ENCODE data around the gene SLC24A2. TPM values are rescaled to one million over a fixed set of nuclear protein-coding genes. Genes with fewer than 3 reads are reported as not detected.

The SLC24A2 gene
- total and polyA plus RNA-seq, 2 donors (not counting 1 experiment from before 2014, with no cell fraction given): not detected

DNA sequence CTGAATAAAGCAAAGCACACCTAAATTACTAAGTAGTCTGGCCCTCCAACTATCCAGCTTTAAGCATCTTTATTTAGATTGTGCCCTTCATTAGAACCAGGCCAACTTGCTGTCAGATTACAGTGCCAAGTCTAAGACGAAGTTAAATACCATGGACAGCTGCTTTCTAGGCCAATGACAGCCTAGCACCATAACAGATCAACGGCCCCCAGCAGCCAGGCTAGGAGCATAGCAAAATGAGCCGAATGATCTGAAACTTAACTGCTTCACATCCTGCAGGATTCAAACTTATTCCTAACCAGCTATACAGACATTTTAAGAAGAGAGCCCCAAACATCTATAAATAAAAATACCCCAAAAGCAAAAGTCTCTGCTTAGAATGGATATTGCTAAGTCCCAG, 6.8 kb downstream of the SLC24A2 start:
- no peak for DNase-seq
- peaks cover 12% of the 10 kb centered on the region for H3K27me3 Mint-ChIP-seq
- no peaks in the 10 kb centered on the region for H3K4me1 Mint-ChIP-seq
- no peaks in the 10 kb centered on the region for H3K9me3 ChIP-seq (ENCODE audit: control extremely low read depth in 1 of 3, control insufficient read depth in 2 of 3, insufficient read depth in 1 of 3, low read length in 2 of 3)
- TF ChIP-seq, protein P1, sequence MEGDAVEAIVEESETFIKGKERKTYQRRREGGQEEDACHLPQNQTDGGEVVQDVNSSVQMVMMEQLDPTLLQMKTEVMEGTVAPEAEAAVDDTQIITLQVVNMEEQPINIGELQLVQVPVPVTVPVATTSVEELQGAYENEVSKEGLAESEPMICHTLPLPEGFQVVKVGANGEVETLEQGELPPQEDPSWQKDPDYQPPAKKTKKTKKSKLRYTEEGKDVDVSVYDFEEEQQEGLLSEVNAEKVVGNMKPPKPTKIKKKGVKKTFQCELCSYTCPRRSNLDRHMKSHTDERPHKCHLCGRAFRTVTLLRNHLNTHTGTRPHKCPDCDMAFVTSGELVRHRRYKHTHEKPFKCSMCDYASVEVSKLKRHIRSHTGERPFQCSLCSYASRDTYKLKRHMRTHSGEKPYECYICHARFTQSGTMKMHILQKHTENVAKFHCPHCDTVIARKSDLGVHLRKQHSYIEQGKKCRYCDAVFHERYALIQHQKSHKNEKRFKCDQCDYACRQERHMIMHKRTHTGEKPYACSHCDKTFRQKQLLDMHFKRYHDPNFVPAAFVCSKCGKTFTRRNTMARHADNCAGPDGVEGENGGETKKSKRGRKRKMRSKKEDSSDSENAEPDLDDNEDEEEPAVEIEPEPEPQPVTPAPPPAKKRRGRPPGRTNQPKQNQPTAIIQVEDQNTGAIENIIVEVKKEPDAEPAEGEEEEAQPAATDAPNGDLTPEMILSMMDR (IDR thresholded peaks at IDR 0.05): no peak
- no peak for TF ChIP-seq EZH2 (IDR thresholded peaks at IDR 0.05; ENCODE audit: borderline replicate concordance, insufficient read depth, low read depth, low read length, poor library complexity, severe bottlenecking)
- H3K9ac ChIP-seq (ENCODE audit: low read length): no peak overlapping the region
- ChIA-PET POLR2A (no interaction called here), CTCF (no interaction called here)
- H3K27ac Mint-ChIP-seq: no peak overlapping the region
- no peak for ATAC-seq (ENCODE audit: low read depth)
- H3K36me3 ChIP-seq (replicated peaks in 1 of 2; ENCODE audit: control extremely low read depth in 1 of 2, control insufficient read depth in 1 of 2, extremely low read depth in 1 of 2, insufficient read depth in 2 of 2, low read length in 1 of 2): no peaks in the 10 kb centered on the region
- no peaks in the 10 kb centered on the region for H3K79me2 ChIP-seq (ENCODE audit: control insufficient read depth, insufficient read depth, low read length)
- H3K4me2 ChIP-seq (replicated peaks; ENCODE audit: low read depth, low read length, poor library complexity, severe bottlenecking): no peak overlapping the region
- no peaks in the 10 kb centered on the region for H3K4me1 ChIP-seq (ENCODE audit: control insufficient read depth in 2 of 2, insufficient read depth in 2 of 2, low read length in 2 of 2)
- no peaks in the 10 kb centered on the region for H4K20me1 ChIP-seq (ENCODE audit: control insufficient read depth, insufficient read depth, low read length, poor library complexity, severe bottlenecking)
- H3K27ac ChIP-seq (ENCODE audit: low read length in 2 of 2): no peak overlapping the region
- no peak overlapping the region for H2AFZ ChIP-seq (ENCODE audit: insufficient read depth, low read depth, low read length, poor library complexity, severe bottlenecking)
- no peak overlapping the region for H3K4me3 Mint-ChIP-seq
- H3K9me3 Mint-ChIP-seq (ENCODE audit: insufficient read depth): peaks cover 3% of the 10 kb centered on the region
- intact Hi-C loops (cut with micrococcal nuclease): no loop called here
- no peak overlapping the region for H3K4me3 ChIP-seq (ENCODE audit: control extremely low read depth in 1 of 5, extremely low read depth in 1 of 5, insufficient read depth in 1 of 5, low read depth in 2 of 5, low read length in 4 of 5)
- peaks cover 0 to 3% (median 0%) of the 10 kb centered on the region in 4 experiments for H3K27me3 ChIP-seq (replicated peaks in 1 of 4; ENCODE audit: control extremely low read depth in 1 of 4, control insufficient read depth in 3 of 4, insufficient read depth in 4 of 4, low read length in 3 of 4)
- 28% methylated on average over 3 of the region's 3 CpGs for WGBS (ENCODE audit: insufficient coverage)

DNA sequence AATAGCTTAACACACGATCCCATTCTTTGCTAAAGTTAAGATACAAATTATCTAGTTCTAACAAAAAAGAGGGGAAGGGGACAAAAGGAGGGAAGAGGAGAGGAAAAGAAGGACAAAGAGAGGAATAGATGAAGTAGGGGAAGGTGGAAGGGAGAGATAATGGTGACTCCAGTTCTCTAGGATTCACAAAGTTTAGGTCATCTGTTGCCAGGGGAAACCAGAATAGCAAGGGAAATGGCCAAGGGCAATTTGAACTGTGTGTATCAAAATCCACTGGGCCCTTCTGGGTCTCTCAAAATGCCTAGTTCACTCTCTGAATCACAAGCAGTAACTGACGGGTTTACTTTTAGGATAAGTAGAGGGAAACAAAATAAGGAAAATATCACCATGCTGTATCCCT, 7.6 kb downstream of the SLC24A2 start:
- H3K4me3 Mint-ChIP-seq: no peak overlapping the region
- Histone ChIP-seq H2AFZ (ENCODE audit: insufficient read depth, low read depth, low read length, poor library complexity, severe bottlenecking) (no peak overlapping the region), H3K9ac (ENCODE audit: low read length) (no peak overlapping the region), H4K20me1 (ENCODE audit: control insufficient read depth, insufficient read depth, low read length, poor library complexity, severe bottlenecking) (no peaks in the 10 kb centered on the region), H3K9me3 (ENCODE audit: control extremely low read depth in 1 of 3, control insufficient read depth in 2 of 3, insufficient read depth in 1 of 3, low read length in 2 of 3) (no peaks in the 10 kb centered on the region), H3K79me2 (ENCODE audit: control insufficient read depth, insufficient read depth, low read length) (no peaks in the 10 kb centered on the region), H3K4me3 (ENCODE audit: control extremely low read depth in 1 of 5, extremely low read depth in 1 of 5, insufficient read depth in 1 of 5, low read depth in 2 of 5, low read length in 4 of 5) (no peak overlapping the region), H3K36me3 (replicated peaks in 1 of 2; ENCODE audit: control extremely low read depth in 1 of 2, control insufficient read depth in 1 of 2, extremely low read depth in 1 of 2, insufficient read depth in 2 of 2, low read length in 1 of 2) (no peaks in the 10 kb centered on the region), H3K4me2 (replicated peaks; ENCODE audit: low read depth, low read length, poor library complexity, severe bottlenecking) (no peak overlapping the region), H3K27me3 (replicated peaks in 1 of 4; ENCODE audit: control extremely low read depth in 1 of 4, control insufficient read depth in 3 of 4, insufficient read depth in 4 of 4, low read length in 3 of 4) (peaks cover 0 to 2% (median 0%) of the 10 kb centered on the region in 4 experiments), H3K4me1 (ENCODE audit: control insufficient read depth in 2 of 2, insufficient read depth in 2 of 2, low read length in 2 of 2) (no peaks in the 10 kb centered on the region), H3K27ac (ENCODE audit: low read length in 2 of 2) (no peak overlapping the region)
- peaks cover 3% of the 10 kb centered on the region for H3K9me3 Mint-ChIP-seq (ENCODE audit: insufficient read depth)
- WGBS (ENCODE audit: insufficient coverage): no CpG with 5 or more reads among the region's 2 CpGs
- no peak for TF ChIP-seq EZH2 (IDR thresholded peaks at IDR 0.05; ENCODE audit: borderline replicate concordance, insufficient read depth, low read depth, low read length, poor library complexity, severe bottlenecking)
- TF ChIP-seq, protein P1 (IDR thresholded peaks at IDR 0.05): no peak
- ChIA-PET CTCF (no interaction called here), POLR2A (no interaction called here)
- ATAC-seq (ENCODE audit: low read depth): no peak
- intact Hi-C loops (cut with micrococcal nuclease): no loop called here
- DNase-seq: no peak
- peaks cover 8% of the 10 kb centered on the region for H3K27me3 Mint-ChIP-seq
- H3K27ac Mint-ChIP-seq: no peak overlapping the region
- no peaks in the 10 kb centered on the region for H3K4me1 Mint-ChIP-seq

Data from B cell (primary cell).